ENCODE results near the gene AFAP1L1. TPM values are rescaled to one million over a fixed set of nuclear protein-coding genes. Genes with fewer than 3 reads are reported as not detected.

AFAP1L1 gene
- total RNA-seq, 2 experiments from 2014 or later = not detected

DNA sequence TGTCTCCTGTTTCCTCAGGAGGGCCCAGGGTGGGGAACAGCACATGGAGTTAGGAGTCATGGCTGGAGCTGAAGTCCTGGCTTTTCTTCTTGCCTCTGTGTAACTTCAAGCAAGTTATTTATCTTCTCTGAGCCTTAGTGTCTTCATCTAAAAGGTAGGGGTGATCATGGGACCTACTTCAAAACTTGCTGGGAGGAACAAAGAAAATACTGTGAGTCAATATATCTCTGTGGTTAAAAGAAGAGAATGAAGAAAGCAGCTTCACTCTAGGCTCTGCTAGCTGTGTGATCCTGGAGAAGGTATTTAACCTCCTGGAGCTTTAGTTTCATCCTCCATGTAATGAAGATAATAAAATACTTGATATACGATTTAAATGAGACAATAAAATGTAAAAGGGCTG is 26.5 kb downstream of the AFAP1L1 start:
- no peaks in the 10 kb centered on the region for H3K36me3 Mint-ChIP-seq (ENCODE audit: low read depth)
- ChIA-PET CTCF (interaction anchor here (0.7 to 1.7 kb wide), 3 partner anchors 10 to 70 kb away, joined by 3 to 4 read pairs (median 4); no protein-coding TSS in a partner anchor), POLR2A (interaction anchor here (0.5 to 1.5 kb wide), 3 partner anchors 10 to 1255 kb away, joined by 3 read pairs; no protein-coding TSS in a partner anchor)
- H3K27me3 Mint-ChIP-seq = peaks cover 26% of the 10 kb centered on the region
- H3K4me3 Mint-ChIP-seq = no peak overlapping the region
- H3K9me3 Mint-ChIP-seq = no peaks in the 10 kb centered on the region
- no peak for DNase-seq
- H3K27ac Mint-ChIP-seq = no peak overlapping the region
- no peaks in the 10 kb centered on the region for H3K4me1 Mint-ChIP-seq

DNA sequence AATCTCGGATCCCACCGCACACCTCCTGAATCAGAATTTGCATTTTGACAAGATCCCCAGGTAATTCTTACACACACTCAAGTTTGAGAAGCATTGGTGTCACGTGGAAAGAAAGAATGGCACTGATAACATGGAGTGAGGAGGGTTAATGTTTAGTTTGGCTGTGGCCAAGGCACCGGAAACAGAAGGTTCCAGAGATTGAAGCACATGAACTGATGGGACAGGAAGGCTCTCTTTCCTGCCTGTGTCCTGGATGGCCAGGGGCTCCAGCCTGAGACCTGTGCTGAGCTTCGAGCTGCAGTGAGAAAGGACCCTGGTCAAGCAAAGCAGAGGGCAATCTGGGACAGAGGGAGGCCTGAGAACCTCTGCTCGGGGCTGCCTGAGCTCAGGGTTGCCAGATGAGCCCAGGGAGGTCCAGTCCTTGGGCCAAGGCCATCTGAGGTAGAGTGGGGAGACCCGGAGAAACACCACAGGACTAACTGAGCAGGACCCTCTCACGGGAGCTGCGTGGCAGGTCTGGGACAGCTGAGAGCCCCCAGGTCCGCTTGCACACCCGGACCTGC is 27.3 kb downstream of the AFAP1L1 start:
- CTCF ChIA-PET = interaction anchor here (1.2 to 1.7 kb wide), 2 partner anchors 10 to 69 kb away, joined by 3 to 4 read pairs; no protein-coding TSS in a partner anchor

DNA sequence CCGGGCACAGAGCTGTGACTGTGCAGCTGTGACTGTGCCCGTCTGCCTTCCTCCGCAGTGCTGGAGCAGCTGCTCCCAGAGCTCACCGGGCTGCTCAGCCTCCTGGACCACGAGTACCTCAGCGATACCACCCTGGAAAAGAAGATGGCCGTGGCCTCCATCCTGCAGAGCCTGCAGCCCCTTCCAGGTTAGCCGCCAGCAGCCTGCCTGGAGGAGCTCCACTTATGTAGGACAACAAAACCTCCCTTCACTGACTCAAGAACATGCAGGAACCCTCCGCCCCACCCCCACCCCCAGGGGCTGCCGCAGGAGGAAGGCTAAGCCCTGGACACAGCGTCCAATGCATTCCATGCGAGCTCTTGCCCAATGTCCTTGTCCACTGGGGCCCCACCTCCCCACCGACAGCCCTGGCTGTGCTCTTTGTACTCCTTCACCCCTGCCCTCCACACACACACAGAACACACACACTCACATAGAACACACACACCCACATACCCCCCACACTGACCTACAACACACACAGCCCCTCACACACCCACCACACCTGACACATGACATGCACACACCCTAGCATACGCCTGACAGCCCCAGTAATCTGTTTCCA is 27.9 kb downstream of the AFAP1L1 start:
- Mint-ChIP-seq H3K27ac (no peak overlapping the region), H3K27me3 (peaks cover 23% of the 10 kb centered on the region), H3K9me3 (no peaks in the 10 kb centered on the region), H3K4me1 (no peaks in the 10 kb centered on the region), H3K4me3 (no peak overlapping the region), H3K36me3 (ENCODE audit: low read depth) (no peaks in the 10 kb centered on the region)
- POLR2A ChIA-PET = no interaction called here
- CTCF ChIA-PET = interaction anchor here (1.2 to 1.7 kb wide), 2 partner anchors 9 to 68 kb away, joined by 3 to 4 read pairs; no protein-coding TSS in a partner anchor
- DNase-seq = no peak

More for the DNA sequence above, 27.3 kb downstream of the AFAP1L1 start:
- Mint-ChIP-seq H3K9me3 (no peaks in the 10 kb centered on the region), H3K27me3 (peaks cover 22% of the 10 kb centered on the region), H3K4me3 (no peak overlapping the region), H3K4me1 (no peaks in the 10 kb centered on the region), H3K27ac (no peak overlapping the region), H3K36me3 (ENCODE audit: low read depth) (no peaks in the 10 kb centered on the region)
- DNase-seq = no peak
- POLR2A ChIA-PET = no interaction called here

DNA sequence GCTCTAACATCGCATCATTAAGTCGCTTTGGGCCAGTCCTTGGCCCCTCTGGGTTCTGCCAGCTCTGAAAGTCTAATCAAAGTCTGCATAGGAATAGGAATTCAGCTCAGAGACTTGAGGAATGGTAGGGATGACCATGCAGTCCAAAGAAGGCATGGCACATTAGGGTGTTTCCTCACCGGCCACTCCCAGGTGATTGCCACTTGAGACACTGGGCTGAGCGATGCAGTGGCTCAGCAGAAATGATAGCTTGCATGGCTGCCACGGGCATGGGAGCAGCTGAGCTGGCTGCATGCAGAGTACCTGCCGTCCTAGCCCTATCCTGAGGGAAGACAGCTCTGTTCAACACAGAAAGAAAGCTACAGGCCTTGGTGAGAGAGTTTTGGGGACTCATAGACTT is 28.8 kb downstream of the AFAP1L1 start:
- Mint-ChIP-seq H3K27ac (no peak overlapping the region), H3K27me3 (peaks cover 16% of the 10 kb centered on the region), H3K9me3 (no peaks in the 10 kb centered on the region), H3K36me3 (ENCODE audit: low read depth) (no peaks in the 10 kb centered on the region), H3K4me3 (no peak overlapping the region), H3K4me1 (no peaks in the 10 kb centered on the region)
- ChIA-PET POLR2A (no interaction called here), CTCF (interaction anchor here (1.3 kb wide), 1 partner anchor 67 kb away, joined by 3 read pairs; no protein-coding TSS in a partner anchor)
- DNase-seq = no peak

DNA sequence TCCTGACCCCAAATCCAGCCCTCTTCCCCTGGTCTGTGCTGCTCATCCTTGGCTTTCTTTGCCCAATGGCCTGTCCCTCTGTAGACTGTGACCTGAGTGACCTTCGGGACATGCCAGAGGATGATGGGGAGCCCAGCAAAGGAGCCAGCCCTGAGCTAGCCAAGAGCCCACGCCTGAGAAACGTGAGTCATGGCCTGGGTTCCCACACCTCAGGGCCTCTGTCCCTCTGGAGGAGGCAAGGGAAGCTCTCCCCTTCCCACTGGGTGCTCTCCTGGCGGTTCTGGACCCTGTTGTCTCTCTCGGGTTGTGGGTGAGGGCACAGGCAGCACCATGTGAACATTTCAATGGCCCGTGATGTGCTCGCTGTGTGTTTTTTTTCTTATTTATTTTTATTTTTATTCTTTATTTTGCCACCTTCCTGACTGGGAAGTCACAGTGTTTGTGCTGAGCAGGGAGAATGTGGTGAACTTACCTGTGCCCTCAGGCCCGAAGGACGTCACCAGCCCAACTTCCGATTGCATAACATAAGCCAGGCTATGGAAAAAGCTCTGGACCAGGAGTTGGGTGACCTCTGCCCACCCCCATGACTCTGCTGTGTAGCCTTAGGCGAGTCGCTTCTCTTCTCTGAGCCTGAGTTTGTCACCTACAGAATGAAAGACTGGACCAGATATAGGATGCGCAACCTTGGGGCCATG is 29.5 kb downstream of the AFAP1L1 start:
- no peaks in the 10 kb centered on the region for H3K36me3 Mint-ChIP-seq (ENCODE audit: low read depth)
- POLR2A ChIA-PET = no interaction called here
- H3K27me3 Mint-ChIP-seq = peaks cover 18% of the 10 kb centered on the region
- no peak overlapping the region for H3K27ac Mint-ChIP-seq
- H3K4me1 Mint-ChIP-seq = no peaks in the 10 kb centered on the region
- CTCF ChIA-PET = interaction anchor here (1.3 kb wide), 1 partner anchor 67 kb away, joined by 3 read pairs; no protein-coding TSS in a partner anchor
- no peak for DNase-seq
- no peaks in the 10 kb centered on the region for H3K9me3 Mint-ChIP-seq
- H3K4me3 Mint-ChIP-seq = no peak overlapping the region

DNA sequence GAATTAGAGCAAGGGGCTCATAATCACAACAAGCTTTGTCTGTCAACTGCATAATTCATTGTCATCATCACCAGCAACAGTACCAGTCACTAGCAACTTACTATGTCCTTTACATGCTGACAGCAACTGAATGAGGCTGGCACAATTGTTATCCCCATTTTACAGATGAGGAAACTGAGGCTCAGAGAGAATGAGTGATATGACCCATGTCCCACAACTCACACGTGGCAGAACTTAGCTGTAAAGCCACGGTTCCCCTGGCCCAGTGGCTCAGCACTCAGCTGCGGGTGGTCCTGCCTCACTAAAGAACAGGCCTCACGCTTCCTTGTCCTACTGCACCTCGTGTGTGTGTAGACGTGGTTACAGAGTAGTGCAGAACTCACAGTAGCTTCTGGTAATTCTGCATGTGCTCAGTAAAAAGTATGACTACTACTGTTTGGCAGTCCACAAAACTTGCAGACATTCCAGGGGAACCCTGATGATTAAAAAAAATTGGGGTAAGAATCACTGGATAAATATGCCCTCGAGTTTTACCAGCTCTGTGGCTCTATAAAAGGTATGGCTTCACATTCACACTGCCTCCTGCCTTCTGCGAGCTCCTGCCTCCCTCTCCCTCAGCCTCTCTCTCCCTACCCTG is 30.2 kb downstream of the AFAP1L1 start:
- Mint-ChIP-seq H3K27me3 (peaks cover 12% of the 10 kb centered on the region), H3K27ac (no peak overlapping the region), H3K4me3 (no peak overlapping the region), H3K4me1 (no peaks in the 10 kb centered on the region), H3K36me3 (ENCODE audit: low read depth) (no peaks in the 10 kb centered on the region), H3K9me3 (no peaks in the 10 kb centered on the region)
- POLR2A ChIA-PET = no interaction called here
- CTCF ChIA-PET = no interaction called here
- DNase-seq = no peak

DNA sequence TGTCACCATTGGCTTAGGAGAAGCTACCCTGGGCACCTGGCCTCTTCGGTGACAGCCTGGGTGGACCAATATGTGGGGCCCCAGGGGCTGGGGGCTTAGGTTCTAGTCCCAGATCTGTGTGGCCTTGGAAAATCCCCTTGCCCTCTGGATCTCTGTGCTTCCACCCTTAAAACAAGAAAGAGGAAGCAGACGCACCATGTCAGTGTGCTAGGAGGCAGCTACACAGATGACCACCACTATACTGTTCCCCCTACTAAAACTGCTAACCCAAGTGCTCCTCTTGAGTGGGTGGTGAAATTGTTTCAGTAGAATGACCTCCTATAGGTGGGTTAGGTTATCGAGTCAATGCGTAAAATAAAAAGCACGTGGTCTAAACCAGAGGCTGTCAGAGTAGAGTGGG is 31.0 kb downstream of the AFAP1L1 start:
- peaks cover 11% of the 10 kb centered on the region for H3K27me3 Mint-ChIP-seq
- H3K27ac Mint-ChIP-seq = no peak overlapping the region
- CTCF ChIA-PET = no interaction called here

DNA sequence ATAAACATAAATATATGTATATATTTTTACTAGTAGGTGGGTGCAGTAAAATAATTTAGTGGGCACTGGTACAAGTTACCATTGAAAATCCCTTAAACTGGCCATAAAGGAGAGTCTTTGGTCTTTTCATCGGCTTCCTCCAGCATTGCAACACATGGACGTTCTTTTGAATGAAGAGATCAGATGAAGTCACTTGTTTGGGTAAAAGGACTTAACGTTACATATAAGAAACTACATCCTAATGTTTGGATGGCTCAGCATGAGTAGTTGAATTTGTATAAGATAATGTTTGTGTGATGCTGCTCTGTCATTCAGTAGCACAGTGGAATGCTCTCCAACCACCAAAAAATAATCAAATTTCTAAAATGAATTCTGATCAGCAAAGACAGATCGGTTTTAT is 31.6 kb downstream of the AFAP1L1 start:
- CTCF ChIA-PET = no interaction called here
- no peaks in the 10 kb centered on the region for H3K36me3 Mint-ChIP-seq (ENCODE audit: low read depth)
- no peak overlapping the region for H3K4me3 Mint-ChIP-seq
- no peak for DNase-seq
- no peaks in the 10 kb centered on the region for H3K9me3 Mint-ChIP-seq
- no peak overlapping the region for H3K27ac Mint-ChIP-seq
- POLR2A ChIA-PET = no interaction called here
- no peaks in the 10 kb centered on the region for H3K4me1 Mint-ChIP-seq
- peaks cover 11% of the 10 kb centered on the region for H3K27me3 Mint-ChIP-seq

More for the DNA sequence above, 31.0 kb downstream of the AFAP1L1 start:
- no peaks in the 10 kb centered on the region for H3K4me1 Mint-ChIP-seq
- DNase-seq = no peak
- H3K9me3 Mint-ChIP-seq = no peaks in the 10 kb centered on the region
- POLR2A ChIA-PET = no interaction called here
- H3K4me3 Mint-ChIP-seq = no peak overlapping the region
- H3K36me3 Mint-ChIP-seq (ENCODE audit: low read depth) = no peaks in the 10 kb centered on the region

DNA sequence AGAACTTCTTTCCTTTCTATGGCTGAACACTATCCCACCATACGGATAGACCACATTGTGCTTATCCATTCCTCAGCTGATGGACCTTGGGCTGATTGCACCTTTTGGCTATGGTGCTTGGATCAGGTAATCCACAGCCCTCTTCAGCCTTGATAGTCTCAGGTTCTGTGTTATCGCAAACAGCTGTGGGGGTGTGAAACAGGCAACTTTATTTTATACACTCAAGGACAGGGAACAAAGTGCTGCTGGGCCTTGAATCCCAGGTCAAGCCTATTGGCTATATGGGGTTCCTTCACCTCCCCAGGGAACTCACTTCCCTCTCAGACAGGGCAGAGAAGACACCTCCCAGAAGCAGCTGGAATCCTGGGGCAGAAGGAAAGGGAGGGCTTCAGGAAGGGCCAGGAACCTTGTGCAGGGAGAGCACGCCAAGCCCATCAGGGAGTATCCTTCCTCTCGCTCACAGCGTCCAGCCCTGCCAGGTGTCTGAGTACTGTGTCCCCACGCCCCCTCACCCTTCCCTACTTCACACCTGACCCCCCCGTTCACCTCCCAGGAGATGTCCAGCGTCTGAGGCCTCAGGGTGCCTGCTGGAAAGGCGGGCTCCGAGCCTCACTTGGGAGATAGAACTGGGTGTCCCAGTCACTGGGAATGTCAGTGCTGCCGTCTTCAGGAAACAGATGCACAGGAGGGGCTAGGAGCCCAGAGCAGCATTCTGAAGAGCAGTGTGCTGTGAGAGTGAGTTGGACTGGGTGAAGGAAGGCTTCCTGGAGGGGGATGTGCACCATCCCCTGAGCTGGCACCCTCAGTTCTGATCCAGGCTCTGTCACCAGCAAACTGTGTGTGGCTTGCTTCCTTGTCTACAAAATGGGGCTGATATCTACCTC is 32.8 kb downstream of the AFAP1L1 start:
- H3K9me3 Mint-ChIP-seq = no peaks in the 10 kb centered on the region
- no peak overlapping the region for H3K4me3 Mint-ChIP-seq
- H3K36me3 Mint-ChIP-seq (ENCODE audit: low read depth) = no peaks in the 10 kb centered on the region
- no peak for DNase-seq
- ChIA-PET CTCF (interaction anchor here (2.2 kb wide), 1 partner anchor 11 kb away, joined by 8 read pairs; no protein-coding TSS in a partner anchor), POLR2A (no interaction called here)
- no peak overlapping the region for H3K27ac Mint-ChIP-seq
- peaks cover 8% of the 10 kb centered on the region for H3K27me3 Mint-ChIP-seq
- H3K4me1 Mint-ChIP-seq = no peaks in the 10 kb centered on the region

DNA sequence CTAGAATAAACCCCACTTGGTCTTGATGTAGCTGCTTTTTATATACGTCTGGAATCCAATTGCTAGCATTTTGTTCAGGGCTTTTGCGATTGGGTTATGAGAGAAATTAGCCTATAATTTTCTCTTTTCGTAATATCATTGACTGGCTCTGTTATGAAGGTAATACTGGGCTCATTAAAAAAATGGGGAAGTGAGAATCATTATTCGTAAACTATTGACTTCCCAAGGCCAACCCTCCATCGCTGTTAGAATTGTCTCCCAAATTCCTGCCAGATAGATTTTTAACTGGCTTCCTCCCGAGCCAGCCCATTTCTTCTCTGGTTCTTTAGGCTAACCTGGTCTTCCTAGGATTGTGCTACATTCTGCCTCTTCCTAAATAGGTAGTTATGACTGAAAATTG is 37.7 kb downstream of the AFAP1L1 start:
- CTCF ChIA-PET = interaction anchor here (0.7 to 1.5 kb wide), 6 partner anchors 8 to 62 kb away, joined by 3 to 4 read pairs (median 4); no protein-coding TSS in a partner anchor
- POLR2A ChIA-PET = interaction anchor here (1.1 kb wide), 1 partner anchor 14 kb away, joined by 3 read pairs; no protein-coding TSS in a partner anchor
- Mint-ChIP-seq H3K4me1 (peaks cover 3% of the 10 kb centered on the region), H3K9me3 (no peaks in the 10 kb centered on the region), H3K36me3 (ENCODE audit: low read depth) (no peaks in the 10 kb centered on the region), H3K4me3 (no peak overlapping the region), H3K27me3 (peaks cover 2% of the 10 kb centered on the region), H3K27ac (no peak overlapping the region)
- no peak for DNase-seq

DNA sequence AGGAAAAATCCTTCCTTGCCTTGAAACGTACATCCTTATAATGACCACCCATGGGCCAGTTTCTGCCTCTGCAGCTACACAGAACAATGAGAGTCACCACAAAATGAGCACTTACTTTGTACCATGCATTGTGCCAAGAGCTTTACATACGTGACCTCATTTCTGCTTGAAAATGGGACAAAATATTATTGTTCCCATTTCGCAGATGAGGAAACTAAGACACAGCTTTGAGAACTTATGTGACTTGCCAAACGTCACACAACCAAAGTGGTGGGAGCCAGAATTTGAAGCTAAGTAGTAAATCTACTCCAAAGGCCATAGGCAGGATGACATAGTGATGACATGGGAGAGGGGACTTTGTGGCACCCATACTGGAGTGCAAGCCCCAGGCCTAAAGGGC is 38.8 kb downstream of the AFAP1L1 start:
- Mint-ChIP-seq H3K27me3 (peaks cover 2% of the 10 kb centered on the region), H3K9me3 (no peaks in the 10 kb centered on the region), H3K36me3 (ENCODE audit: low read depth) (no peaks in the 10 kb centered on the region), H3K27ac (no peak overlapping the region), H3K4me1 (peaks cover 3% of the 10 kb centered on the region), H3K4me3 (no peak overlapping the region)
- CTCF ChIA-PET = no interaction called here
- no peak for DNase-seq
- POLR2A ChIA-PET = interaction anchor here (1.1 kb wide), 1 partner anchor 13 kb away, joined by 3 read pairs; no protein-coding TSS in a partner anchor

DNA sequence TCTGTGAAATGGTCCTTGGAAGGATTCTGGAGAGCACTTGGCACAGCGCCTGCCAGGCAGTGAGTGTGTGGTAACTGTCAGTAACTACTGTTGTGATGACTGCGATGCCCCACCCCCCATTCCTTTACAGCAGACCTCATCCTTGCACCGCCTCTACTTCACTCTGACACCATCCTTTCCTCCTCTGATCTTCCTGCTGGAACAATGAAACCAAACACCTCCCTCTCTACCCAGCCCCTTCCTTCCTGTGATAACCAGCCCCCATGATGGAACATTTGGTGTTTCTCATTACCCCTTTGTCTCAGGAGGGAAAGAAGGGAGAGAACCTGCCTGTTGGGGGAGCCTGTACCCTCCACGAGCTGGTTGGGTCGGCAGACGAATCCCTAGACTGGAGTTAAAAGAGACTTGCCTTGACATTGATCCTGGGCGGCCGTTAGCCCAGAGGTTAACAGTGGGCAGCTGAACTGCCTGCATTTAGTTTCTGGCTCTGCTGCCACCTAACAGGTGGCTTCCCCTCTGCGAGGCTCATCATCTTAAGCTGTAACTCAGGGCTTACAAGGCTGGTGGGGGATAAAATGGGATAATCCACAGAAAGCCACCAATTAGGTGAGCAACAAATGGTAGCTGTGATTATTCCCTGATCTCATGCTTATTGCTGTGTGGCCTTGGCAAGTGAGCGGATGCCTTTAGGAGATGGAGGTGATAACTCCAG is 39.4 kb downstream of the AFAP1L1 start:
- DNase-seq = no peak
- H3K27ac Mint-ChIP-seq = no peak overlapping the region
- ChIA-PET POLR2A (no interaction called here), CTCF (no interaction called here)
- peaks cover 3% of the 10 kb centered on the region for H3K4me1 Mint-ChIP-seq
- no peaks in the 10 kb centered on the region for H3K36me3 Mint-ChIP-seq (ENCODE audit: low read depth)
- no peaks in the 10 kb centered on the region for H3K9me3 Mint-ChIP-seq
- H3K4me3 Mint-ChIP-seq = no peak overlapping the region
- H3K27me3 Mint-ChIP-seq = no peaks in the 10 kb centered on the region

Data from activated CD4-positive, alpha-beta memory T cell treated with anti-CD3 and anti-CD28 coated beads, Interleukin-2, amount 10 ng/mL, durations not matched to agents 7 days and 5 days (primary cell).